Activated B cell treated with CpG ODN at 0.5 μM for 24 hours (primary cell): ENCODE results near the gene LRBA. TPM values are rescaled to one million over a fixed set of nuclear protein-coding genes. Genes with fewer than 3 reads are reported as not detected.

Experiments
- ATAC-seq: fragments of 200-7000 bp; cut with Tn5 transposase; one replicate; pipeline ENCODE4 v1.10.0; 2021; ENCODE audit warnings: low read depth, mild to moderate bottlenecking, moderate library complexity
- CTCF ChIA-PET: fragments of 350-600 bp; sonication (Branson Sonifier 250); formaldehyde crosslinking; loops from one replicate; lab custom pipeline; 2021; ENCODE audit warnings: antibody characterized with exemption; lab: Charles Lee
- POLR2A ChIA-PET: fragments of 350-600 bp; sonication (Branson Sonifier 250); formaldehyde crosslinking; loops from one replicate; lab custom pipeline; 2021; ENCODE audit warnings: antibody characterized with exemption; lab: Charles Lee
- DNase-seq: peaks from one replicate; pipeline ENCODE4 v3.0.0; 2022
- H3K27ac Mint-ChIP-seq: one replicate; pipeline ENCODE4 v1.8.0; 2020; ENCODE audit warnings: mixed read lengths
- H3K27me3 Mint-ChIP-seq: one replicate; pipeline ENCODE4 v1.8.0; 2021; ENCODE audit warnings: mixed read lengths
- H3K36me3 Mint-ChIP-seq: one replicate; pipeline ENCODE4 v1.8.0; 2021; ENCODE audit warnings: low read depth, mixed read lengths
- H3K4me1 Mint-ChIP-seq: one replicate; pipeline ENCODE4 v1.8.0; 2021; ENCODE audit warnings: mixed read lengths
- H3K4me3 Mint-ChIP-seq: one replicate; pipeline ENCODE4 v1.8.0; 2020; ENCODE audit warnings: mild to moderate bottlenecking, mixed read lengths
- H3K9me3 Mint-ChIP-seq: one replicate; pipeline ENCODE4 v1.8.0; 2020; ENCODE audit warnings: mixed read lengths
- intact Hi-C: fragments of 100-400 bp; cut with micrococcal nuclease; formaldehyde crosslinking; loops from one replicate; pipeline ENCODE4 v1.15.1; 2024
- total RNA-seq: library from RNA; stranded (reverse); gene quantifications from 2 replicates; pipeline ENCODE4 v1.2.3, GENCODE V29; 2022
- TF ChIP-seq, protein P1 (sequence below): fragments of 200-600 bp; IDR thresholded peaks from one replicate; pipeline ENCODE4 v1.8.0; 2022; ENCODE audit warnings: antibody characterized with exemption, mild to moderate bottlenecking

LRBA gene
- total RNA-seq, 1 donor from 2014 or later, result 66.5 TPM

GRCh38 chr4:150773729-150774449, 241.2 kb downstream of the LRBA start:
- intact Hi-C loops, result no loop called here
- H3K9me3 Mint-ChIP-seq, result no peaks in the 10 kb centered on the region
- ChIA-PET POLR2A (no interaction called here), CTCF (no interaction called here)
- no peak overlapping the region for H3K4me3 Mint-ChIP-seq
- DNase-seq, result no peak
- ATAC-seq, result no peak
- no peaks in the 10 kb centered on the region for H3K4me1 Mint-ChIP-seq
- no peaks in the 10 kb centered on the region for H3K27me3 Mint-ChIP-seq
- no peak overlapping the region for H3K27ac Mint-ChIP-seq
- TF ChIP-seq, protein P1, sequence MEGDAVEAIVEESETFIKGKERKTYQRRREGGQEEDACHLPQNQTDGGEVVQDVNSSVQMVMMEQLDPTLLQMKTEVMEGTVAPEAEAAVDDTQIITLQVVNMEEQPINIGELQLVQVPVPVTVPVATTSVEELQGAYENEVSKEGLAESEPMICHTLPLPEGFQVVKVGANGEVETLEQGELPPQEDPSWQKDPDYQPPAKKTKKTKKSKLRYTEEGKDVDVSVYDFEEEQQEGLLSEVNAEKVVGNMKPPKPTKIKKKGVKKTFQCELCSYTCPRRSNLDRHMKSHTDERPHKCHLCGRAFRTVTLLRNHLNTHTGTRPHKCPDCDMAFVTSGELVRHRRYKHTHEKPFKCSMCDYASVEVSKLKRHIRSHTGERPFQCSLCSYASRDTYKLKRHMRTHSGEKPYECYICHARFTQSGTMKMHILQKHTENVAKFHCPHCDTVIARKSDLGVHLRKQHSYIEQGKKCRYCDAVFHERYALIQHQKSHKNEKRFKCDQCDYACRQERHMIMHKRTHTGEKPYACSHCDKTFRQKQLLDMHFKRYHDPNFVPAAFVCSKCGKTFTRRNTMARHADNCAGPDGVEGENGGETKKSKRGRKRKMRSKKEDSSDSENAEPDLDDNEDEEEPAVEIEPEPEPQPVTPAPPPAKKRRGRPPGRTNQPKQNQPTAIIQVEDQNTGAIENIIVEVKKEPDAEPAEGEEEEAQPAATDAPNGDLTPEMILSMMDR, result no peak
- H3K36me3 Mint-ChIP-seq, result peaks cover 14% of the 10 kb centered on the region

GRCh38 chr4:150773032-150773431, 242.1 kb downstream of the LRBA start:
- CTCF ChIA-PET, result no interaction called here
- no peaks in the 10 kb centered on the region for H3K27me3 Mint-ChIP-seq
- peaks cover 16% of the 10 kb centered on the region for H3K36me3 Mint-ChIP-seq
- H3K27ac Mint-ChIP-seq, result no peak overlapping the region
- no peak overlapping the region for H3K4me3 Mint-ChIP-seq
- TF ChIP-seq, protein P1, result no peak
- H3K4me1 Mint-ChIP-seq, result no peaks in the 10 kb centered on the region
- no peaks in the 10 kb centered on the region for H3K9me3 Mint-ChIP-seq
- POLR2A ChIA-PET, result no interaction called here
- no peak for ATAC-seq
- intact Hi-C loops, result no loop called here
- DNase-seq, result no peak

- Mint-ChIP-seq H3K4me1 (no peaks in the 10 kb centered on the region), H3K4me3 (no peak overlapping the region), H3K9me3 (no peaks in the 10 kb centered on the region), H3K27ac (no peak overlapping the region), H3K27me3 (no peaks in the 10 kb centered on the region), H3K36me3 (peaks cover 15% of the 10 kb centered on the region)
- ATAC-seq (no peak), DNase-seq (no peak)
- POLR2A ChIA-PET, result no interaction called here
- TF ChIP-seq, protein P1, result no peak
- CTCF ChIA-PET, result no interaction called here
- intact Hi-C loops, result no loop called here
Measured at GRCh38 chr4:150771382-150771781, 243.7 kb downstream of the LRBA start.

- no peak for ATAC-seq
- Mint-ChIP-seq H3K36me3 (peaks cover 14% of the 10 kb centered on the region), H3K9me3 (no peaks in the 10 kb centered on the region), H3K27ac (no peak overlapping the region), H3K4me3 (no peak overlapping the region), H3K27me3 (no peaks in the 10 kb centered on the region), H3K4me1 (no peaks in the 10 kb centered on the region)
- no peak for DNase-seq
- intact Hi-C loops, result no loop called here
- ChIA-PET POLR2A (no interaction called here), CTCF (no interaction called here)
- TF ChIP-seq, protein P1, result no peak
Measured at GRCh38 chr4:150769845-150770244, 245.2 kb downstream of the LRBA start.

DNA sequence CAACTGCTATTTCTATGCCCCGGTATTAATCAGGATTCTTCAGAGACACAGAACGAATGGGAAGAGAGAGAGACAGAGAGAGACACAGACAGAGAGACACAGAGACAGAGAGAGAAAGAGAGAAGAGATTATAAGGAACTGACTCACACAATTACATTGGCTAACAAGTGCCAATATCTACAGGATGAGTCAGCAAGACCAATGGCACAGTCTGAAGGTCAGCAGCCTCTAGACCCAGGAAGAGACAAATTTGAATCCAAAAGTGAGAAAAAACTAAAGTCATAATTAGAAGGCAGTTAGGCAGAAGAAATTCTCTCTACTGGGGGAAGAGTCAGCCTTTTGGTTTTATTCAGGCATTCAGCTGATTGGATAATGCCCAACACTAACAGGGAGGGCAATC, 245.8 kb downstream of the LRBA start:
- intact Hi-C loops, result no loop called here
- no peak for ATAC-seq
- CTCF ChIA-PET, result no interaction called here

More for the DNA sequence above, 245.8 kb downstream of the LRBA start:
- H3K4me1 Mint-ChIP-seq, result no peaks in the 10 kb centered on the region
- no peak overlapping the region for H3K4me3 Mint-ChIP-seq
- DNase-seq, result no peak
- POLR2A ChIA-PET, result no interaction called here
- peaks cover 15% of the 10 kb centered on the region for H3K36me3 Mint-ChIP-seq
- H3K27me3 Mint-ChIP-seq, result no peaks in the 10 kb centered on the region
- TF ChIP-seq, protein P1, result no peak
- no peak overlapping the region for H3K27ac Mint-ChIP-seq
- H3K9me3 Mint-ChIP-seq, result no peaks in the 10 kb centered on the region
